ENCODE measurements around the gene IL22RA1. TPM values are rescaled to one million over a fixed set of nuclear protein-coding genes. Genes with fewer than 3 reads are reported as not detected.

IL22RA1 gene
- total and polyA plus RNA-seq, 12 donors = 0.06 to 0.76 (median 0.26) TPM; not detected in 2

DNA sequence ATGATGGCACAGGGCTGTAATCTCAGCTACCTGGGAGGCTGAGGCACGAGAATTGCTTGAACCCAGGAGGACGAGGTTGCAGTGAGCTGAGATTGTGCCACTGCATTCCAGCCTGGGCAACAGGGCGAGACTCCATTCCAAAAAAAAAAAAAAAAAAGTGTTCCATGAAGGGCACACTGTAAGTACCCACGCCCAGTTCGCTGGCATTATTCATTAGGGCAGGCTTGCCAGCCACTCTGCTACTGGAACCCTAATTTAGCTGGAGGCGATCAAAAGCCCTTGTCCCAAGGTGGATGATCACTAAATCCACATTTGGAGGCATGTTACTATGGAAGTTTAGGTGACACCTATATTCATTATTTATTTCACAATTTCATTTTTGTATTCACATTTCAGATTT lies 39.1 kb upstream of the IL22RA1 start:
- WGBS, 4 donors = 46 to 82% (median 49%) methylated on average over 6 of the region's 6 CpGs
- Histone ChIP-seq H3K27me3 (no peaks in the 10 kb centered on the region), H3K4me3 (no peak overlapping the region), H3K4me1 (replicated peaks in 1 of 2) (peaks cover 0 to 3% of the 10 kb centered on the region in 2 donors), H3K36me3 (replicated peaks in 1 of 2) (no peaks in the 10 kb centered on the region), H3K27ac (no peak overlapping the region), H3K9me3 (replicated peaks in 1 of 3) (no peaks in the 10 kb centered on the region)
- intact Hi-C loops (cut with DNase I) = no loop called here
- TF ChIP-seq, protein P1, sequence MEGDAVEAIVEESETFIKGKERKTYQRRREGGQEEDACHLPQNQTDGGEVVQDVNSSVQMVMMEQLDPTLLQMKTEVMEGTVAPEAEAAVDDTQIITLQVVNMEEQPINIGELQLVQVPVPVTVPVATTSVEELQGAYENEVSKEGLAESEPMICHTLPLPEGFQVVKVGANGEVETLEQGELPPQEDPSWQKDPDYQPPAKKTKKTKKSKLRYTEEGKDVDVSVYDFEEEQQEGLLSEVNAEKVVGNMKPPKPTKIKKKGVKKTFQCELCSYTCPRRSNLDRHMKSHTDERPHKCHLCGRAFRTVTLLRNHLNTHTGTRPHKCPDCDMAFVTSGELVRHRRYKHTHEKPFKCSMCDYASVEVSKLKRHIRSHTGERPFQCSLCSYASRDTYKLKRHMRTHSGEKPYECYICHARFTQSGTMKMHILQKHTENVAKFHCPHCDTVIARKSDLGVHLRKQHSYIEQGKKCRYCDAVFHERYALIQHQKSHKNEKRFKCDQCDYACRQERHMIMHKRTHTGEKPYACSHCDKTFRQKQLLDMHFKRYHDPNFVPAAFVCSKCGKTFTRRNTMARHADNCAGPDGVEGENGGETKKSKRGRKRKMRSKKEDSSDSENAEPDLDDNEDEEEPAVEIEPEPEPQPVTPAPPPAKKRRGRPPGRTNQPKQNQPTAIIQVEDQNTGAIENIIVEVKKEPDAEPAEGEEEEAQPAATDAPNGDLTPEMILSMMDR (IDR thresholded peaks at IDR 0.05) = no peak
- no peak for TF ChIP-seq POLR2A (IDR thresholded peaks at IDR 0.05)
- no peak for DNase-seq

DNA sequence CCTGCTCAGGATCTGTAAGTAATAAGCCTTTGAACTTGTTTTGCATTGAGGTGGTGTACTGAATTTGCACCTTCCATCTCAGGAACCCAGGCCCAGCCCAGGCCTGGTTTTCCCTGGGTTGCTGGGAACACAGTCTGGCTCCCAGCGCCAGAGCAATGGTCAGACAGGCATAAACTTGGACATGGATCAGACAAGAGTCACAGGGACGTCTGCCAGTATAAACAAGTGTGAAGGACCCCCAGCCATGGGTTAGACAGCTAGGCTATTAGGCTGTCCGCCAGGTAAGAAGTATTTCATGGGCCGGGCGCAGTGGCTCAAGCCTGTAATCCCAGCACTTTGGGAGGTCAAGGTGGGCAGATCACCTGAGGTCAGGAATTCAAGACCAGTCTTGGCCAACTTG lies 38.7 kb upstream of the IL22RA1 start:
- 48 to 60% (median 54%) methylated on average over 3 to 5 of the region's 5 CpGs for WGBS, 4 donors
- no peaks in the 10 kb centered on the region for H3K27me3 ChIP-seq
- peaks cover 0 to 3% of the 10 kb centered on the region in 2 donors for H3K4me1 ChIP-seq (replicated peaks in 1 of 2)
- intact Hi-C loops (cut with DNase I) = no loop called here
- no peak overlapping the region for H3K27ac ChIP-seq
- H3K4me3 ChIP-seq = no peak overlapping the region
- TF ChIP-seq, protein P1 (IDR thresholded peaks at IDR 0.05) = no peak
- no peak for TF ChIP-seq POLR2A (IDR thresholded peaks at IDR 0.05)
- H3K36me3 ChIP-seq (replicated peaks in 1 of 2) = no peaks in the 10 kb centered on the region
- DNase-seq = peak in 1 of 7 donors; percentile 10
- no peaks in the 10 kb centered on the region for H3K9me3 ChIP-seq (replicated peaks in 1 of 3)

DNA sequence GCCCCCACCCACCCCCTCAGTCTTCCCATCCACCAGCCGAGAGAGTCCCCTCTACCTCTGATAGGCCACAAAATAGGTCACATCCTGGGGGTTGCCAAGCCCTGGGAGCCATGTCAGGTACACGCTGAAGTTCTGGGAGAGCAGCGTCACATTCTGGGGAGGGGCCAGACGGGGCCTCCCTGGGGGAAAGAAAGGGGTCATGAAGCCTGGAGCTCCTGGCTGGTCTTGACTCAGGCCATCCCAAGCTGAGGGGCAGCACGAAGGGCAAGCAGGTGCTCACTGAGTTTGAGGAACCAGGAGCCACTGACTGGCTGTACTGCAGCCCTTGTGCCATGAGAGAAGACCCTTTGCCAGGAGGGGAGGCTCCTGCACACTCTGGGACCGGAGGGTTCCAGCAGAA lies 37.7 kb upstream of the IL22RA1 start:
- 80 to 92% (median 91%) methylated on average over 1 to 6 of the region's 6 CpGs for WGBS, 4 donors
- TF ChIP-seq, protein P1 (IDR thresholded peaks at IDR 0.05) = no peak
- no peak for TF ChIP-seq POLR2A (IDR thresholded peaks at IDR 0.05)
- no peaks in the 10 kb centered on the region for H3K4me1 ChIP-seq (replicated peaks in 1 of 2)
- intact Hi-C loops (cut with DNase I) = no loop called here
- H3K4me3 ChIP-seq = no peak overlapping the region
- H3K27ac ChIP-seq = no peak overlapping the region
- no peak for DNase-seq
- no peaks in the 10 kb centered on the region for H3K36me3 ChIP-seq (replicated peaks in 1 of 2)
- H3K9me3 ChIP-seq (replicated peaks in 1 of 3) = no peaks in the 10 kb centered on the region
- H3K27me3 ChIP-seq = no peaks in the 10 kb centered on the region

DNA sequence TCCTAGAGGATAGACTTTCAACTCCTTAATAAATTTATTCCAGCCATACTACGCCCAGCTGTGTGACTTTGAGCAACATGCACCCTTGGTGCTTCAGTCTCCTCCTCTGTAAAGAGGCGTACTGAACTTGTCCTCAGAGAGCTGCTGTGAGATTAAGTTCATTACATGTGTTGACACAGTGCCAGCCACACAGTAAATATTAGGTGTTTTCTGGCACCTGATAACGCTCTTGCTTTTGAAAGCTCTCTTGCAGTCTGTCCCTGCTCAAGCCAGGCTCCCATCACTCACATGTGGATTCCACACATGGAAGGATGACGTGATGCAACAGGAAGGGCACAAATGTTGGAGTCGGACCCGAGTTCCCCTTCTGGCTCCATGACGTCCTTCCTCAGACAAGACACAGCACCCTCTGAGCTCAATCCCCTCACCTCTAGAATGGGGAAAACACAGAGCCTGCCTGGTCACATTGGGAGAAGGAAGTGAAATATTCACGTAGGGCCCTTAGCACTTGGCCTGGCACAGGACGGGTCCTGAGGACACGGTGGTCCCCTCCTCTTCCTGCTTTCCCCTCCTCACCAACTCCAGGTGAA lies 36.4 kb upstream of the IL22RA1 start:
- 76 to 91% (median 83%) methylated on average over 10 of the region's 10 CpGs for WGBS, 4 donors
- H3K4me3 ChIP-seq = no peak overlapping the region
- H3K36me3 ChIP-seq (replicated peaks in 1 of 2) = no peaks in the 10 kb centered on the region
- H3K9me3 ChIP-seq (replicated peaks in 1 of 3) = no peaks in the 10 kb centered on the region
- no peaks in the 10 kb centered on the region for H3K27me3 ChIP-seq
- DNase-seq = no peak
- no peak for TF ChIP-seq POLR2A (IDR thresholded peaks at IDR 0.05)
- TF ChIP-seq, protein P1 (IDR thresholded peaks at IDR 0.05) = no peak
- no peaks in the 10 kb centered on the region for H3K4me1 ChIP-seq (replicated peaks in 1 of 2)
- no peak overlapping the region for H3K27ac ChIP-seq
- intact Hi-C loops (cut with DNase I) = no loop called here
